HEK293 (cell line): ENCODE measurements around the gene DDN.

Experiments
- SP2 ChIP-seq: fragments of 450-650 bp; formaldehyde crosslinking; IDR thresholded peaks from 2 replicates; pipeline ENCODE4 v1.5.1; 2016; ENCODE audit warnings: missing biosample characterization, missing genetic modification characterization
- TCF7L2 ChIP-seq: IDR thresholded peaks from 2 replicates; pipeline ENCODE4 v1.6.1; 2011; ENCODE audit warnings: low read depth, mild to moderate bottlenecking, inconsistent platforms, low read length, moderate library complexity, borderline replicate concordance
- ZFP41 ChIP-seq: fragments of 450-650 bp; formaldehyde crosslinking; IDR thresholded peaks from 2 replicates; pipeline ENCODE4 v1.5.1; 2016; ENCODE audit warnings: missing biosample characterization, missing genetic modification characterization, borderline replicate concordance
- ZNF529 ChIP-seq: fragments of 450-650 bp; formaldehyde crosslinking; IDR thresholded peaks from 2 replicates; pipeline ENCODE4 v1.5.1; 2017; ENCODE audit warnings: missing genetic modification characterization, missing biosample characterization; ENCODE audit not compliant: insufficient replicate concordance

- TF ChIP-seq SP2 (tag by site-specific recombination) (no peak), TCF7L2 (no peak), ZNF529 (no peak), ZFP41 (tag by site-specific recombination) (no peak)
Measured at GRCh38 chr12:49025463-49025862, 26.3 kb upstream of the DDN start.
